GM10266 (cell line): ENCODE results near the gene CDK12.
"Not testable (repeated sequence)": the region's sequence is repeated elsewhere in the genome, so short reads cannot be mapped to it uniquely, and the experiment has no call there.

Experiments
- DNase-seq: peaks from one replicate; pipeline ENCODE4 v3.0.0; 2012; ENCODE audit errors: extremely low spot score
- TF ChIP-seq, protein P1 (sequence below): IDR thresholded peaks from 2 replicates; pipeline ENCODE4 v1.5.1; 2012; ENCODE audit warnings: mild to moderate bottlenecking, low read depth; ENCODE audit not compliant: control insufficient read depth, insufficient read depth; ENCODE audit errors: missing control alignments

CDK12 gene

DNA sequence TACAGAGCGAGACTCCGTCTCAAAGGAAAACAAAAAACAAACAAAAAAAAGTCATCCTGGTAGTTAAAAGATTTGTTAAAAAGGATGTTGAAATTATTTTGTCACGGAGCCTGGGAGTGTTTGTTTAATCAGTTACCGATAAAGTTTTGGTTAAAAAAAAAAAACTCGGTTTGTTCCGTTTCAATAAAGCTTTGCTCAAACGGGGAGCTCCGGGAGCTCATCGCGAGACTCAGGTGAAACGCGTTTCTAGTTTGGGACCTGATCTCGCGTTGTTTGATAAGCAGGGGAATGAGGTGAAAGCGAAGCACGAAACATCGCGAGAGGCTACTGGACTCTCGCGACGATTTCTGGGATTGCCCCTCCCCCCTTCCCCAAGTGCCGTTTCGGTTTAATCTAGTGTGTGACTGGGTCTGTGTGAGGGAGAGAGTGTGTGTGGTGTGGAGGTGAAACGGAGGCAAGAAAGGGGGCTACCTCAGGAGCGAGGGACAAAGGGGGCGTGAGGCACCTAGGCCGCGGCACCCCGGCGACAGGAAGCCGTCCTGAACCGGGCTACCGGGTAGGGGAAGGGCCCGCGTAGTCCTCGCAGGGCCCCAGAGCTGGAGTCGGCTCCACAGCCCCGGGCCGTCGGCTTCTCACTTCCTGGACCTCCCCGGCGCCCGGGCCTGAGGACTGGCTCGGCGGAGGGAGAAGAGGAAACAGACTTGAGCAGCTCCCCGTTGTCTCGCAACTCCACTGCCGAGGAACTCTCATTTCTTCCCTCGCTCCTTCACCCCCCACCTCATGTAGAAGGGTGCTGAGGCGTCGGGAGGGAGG is at the start of gene CDK12:
Gene CDK12 (plus strand): TSS at position 374 of the 813 bp plus-strand sequence. CDS start 586 bp downstream, outside the sequence.
- peak; percentile 95 for DNase-seq
- TF ChIP-seq, protein P1, sequence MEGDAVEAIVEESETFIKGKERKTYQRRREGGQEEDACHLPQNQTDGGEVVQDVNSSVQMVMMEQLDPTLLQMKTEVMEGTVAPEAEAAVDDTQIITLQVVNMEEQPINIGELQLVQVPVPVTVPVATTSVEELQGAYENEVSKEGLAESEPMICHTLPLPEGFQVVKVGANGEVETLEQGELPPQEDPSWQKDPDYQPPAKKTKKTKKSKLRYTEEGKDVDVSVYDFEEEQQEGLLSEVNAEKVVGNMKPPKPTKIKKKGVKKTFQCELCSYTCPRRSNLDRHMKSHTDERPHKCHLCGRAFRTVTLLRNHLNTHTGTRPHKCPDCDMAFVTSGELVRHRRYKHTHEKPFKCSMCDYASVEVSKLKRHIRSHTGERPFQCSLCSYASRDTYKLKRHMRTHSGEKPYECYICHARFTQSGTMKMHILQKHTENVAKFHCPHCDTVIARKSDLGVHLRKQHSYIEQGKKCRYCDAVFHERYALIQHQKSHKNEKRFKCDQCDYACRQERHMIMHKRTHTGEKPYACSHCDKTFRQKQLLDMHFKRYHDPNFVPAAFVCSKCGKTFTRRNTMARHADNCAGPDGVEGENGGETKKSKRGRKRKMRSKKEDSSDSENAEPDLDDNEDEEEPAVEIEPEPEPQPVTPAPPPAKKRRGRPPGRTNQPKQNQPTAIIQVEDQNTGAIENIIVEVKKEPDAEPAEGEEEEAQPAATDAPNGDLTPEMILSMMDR = no peak

DNA sequence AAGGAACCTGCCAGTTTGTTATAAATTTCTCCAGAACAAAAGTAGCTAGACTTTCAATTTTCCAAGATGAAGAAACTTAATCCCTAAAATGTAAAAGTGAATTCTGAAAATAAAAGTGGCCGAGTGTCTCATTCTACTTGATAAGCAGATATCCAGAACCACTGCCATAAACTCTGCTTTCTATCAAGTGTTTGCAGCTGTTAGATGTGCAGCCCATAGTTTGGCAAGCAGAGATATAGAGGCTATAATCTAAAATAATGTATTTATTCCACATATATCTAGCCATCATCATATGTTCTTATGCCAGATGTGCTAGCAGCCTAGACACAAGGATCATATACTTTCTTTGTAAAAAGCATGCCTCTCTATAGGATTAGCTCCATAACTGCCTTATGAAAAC is 45.1 kb upstream of the CDK12 start:
- no peak for DNase-seq
- TF ChIP-seq, protein P1 = no peak

DNA sequence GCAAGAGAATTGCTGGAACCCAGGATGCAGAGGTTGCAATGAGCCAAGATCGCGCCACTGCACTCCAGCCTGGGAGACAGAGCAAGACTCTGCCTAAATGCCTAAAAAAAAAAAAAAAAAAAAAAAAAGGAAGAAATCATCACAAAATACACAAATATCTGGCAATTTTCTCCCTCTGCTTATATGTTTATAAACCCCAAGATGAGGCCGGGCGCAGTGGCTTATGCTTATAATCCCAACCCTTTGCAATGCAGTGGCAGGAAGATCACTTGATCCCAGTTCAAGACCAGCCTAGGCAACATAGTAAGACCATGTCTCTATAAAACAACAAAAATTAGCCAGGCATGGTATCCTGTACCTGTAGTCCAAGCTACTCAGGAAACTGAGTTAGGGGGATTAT is 31.7 kb upstream of the CDK12 start:
- TF ChIP-seq, protein P1 = no peak
- DNase-seq = no peak

DNA sequence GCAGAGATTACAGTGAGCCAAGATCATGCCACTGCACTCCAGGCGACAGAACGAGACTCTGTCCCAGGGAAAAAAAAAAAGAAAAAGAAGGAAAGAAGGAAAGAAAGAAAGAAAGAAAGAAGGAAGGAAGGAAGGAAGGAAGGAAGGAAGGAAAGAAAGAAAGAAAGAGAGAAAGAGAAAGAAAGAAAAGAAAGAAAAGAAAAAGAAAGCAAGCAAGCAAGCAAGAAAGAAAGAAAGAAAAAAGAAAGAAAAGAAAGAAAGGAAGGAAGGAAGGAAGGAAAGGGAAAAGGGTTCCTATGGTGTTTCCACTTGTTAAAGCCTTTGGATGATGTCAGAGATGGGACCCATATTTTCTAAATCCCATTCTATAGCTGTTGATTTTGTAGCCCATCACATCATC is 21.4 kb upstream of the CDK12 start:
- not testable (repeated sequence) for DNase-seq

DNA sequence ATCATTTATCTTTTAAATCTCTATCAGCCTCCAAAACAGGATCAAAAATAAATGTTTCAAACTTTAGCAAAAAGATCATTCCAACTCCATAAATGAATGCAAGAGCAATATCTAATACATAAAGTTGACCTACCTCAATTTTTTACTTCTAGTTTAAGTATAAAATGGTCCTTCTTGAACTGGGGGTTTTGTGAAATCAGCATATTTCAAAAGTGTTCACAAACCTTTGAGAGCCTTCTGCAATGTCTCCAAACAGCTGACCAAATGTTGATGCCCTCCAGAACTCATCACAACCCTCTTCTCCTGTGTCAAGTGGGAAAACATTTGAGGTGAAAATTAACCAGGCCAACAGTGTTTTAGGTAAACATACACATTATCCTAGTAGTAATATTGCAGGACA is 18.0 kb upstream of the CDK12 start:
- TF ChIP-seq, protein P1 = no peak

DNA sequence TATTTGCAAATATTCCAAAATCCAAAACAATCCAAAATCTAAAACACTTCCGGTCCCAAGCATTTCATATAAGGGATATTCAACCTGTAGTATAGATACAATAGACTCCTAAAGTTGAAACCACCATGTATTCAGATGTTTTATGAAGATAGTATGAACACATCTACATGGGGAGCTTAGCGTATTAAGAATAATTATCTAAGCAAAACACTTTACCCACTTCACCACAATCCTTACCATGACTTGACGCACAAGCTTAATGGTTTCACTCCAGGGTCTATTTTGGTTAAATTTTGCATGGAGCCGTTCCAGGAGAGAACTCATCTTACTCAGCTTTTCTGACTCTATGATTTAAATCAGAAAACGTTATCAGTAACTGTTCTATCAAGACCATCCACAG is 13.7 kb upstream of the CDK12 start:
- DNase-seq = no peak
- TF ChIP-seq, protein P1 = no peak

More for the DNA sequence above, 18.0 kb upstream of the CDK12 start:
- no peak for DNase-seq

DNA sequence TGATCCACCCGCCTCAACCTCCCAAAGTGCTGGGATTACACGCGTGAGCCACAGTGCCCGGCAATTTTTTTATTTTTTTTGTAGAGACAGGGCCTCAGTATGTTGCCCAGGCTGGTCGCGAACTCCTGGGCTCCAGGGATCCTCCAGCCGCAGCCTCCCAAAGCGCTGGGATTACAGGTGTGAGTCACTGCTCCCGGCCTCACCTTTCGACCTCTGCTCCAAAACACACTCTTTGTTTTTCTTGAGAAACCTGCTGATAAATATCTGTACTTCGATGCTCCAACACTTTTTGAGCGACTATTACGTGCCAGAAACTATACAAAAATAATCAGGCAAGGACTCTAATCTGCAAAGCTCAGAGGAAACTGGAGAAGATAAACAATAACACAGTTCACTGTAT is 11.2 kb upstream of the CDK12 start:
- TF ChIP-seq, protein P1 = no peak
- DNase-seq = no peak
